Loucy (cell line): ENCODE results near the gene ZNF805.

Source experiments
- CTCF ChIP-seq: fragments of 200-600 bp; sonication (generic); conservative IDR thresholded peaks from 2 replicates; pipeline ENCODE4 v1.5.1; 2014; ENCODE audit warnings: mild to moderate bottlenecking, antibody characterized with exemption, low read length
- EZH2phosphoT487 ChIP-seq: fragments of 200-600 bp; IDR thresholded peaks from 2 replicates; pipeline ENCODE4 v1.6.1; 2018; ENCODE audit warnings: antibody characterized with exemption, mild to moderate bottlenecking, moderate library complexity, borderline replicate concordance

GRCh38 chr19:57245959-57246358 is 5.5 kb downstream of the ZNF805 start:
- TF ChIP-seq CTCF = no peak
- TF ChIP-seq EZH2phosphoT487 = no peak
